NOMO-1 treated with dmso at 0.1 percent for 144 hours (cell line): ENCODE results near the gene JARID2.

Experiments used
- DNase-seq: peaks from one replicate; lab custom pipeline; 2025; ENCODE audit not compliant: unreplicated experiment; lab: John Stamatoyannopoulos, UW

Gene JARID2

GRCh38 chr6:15350386-15351083, 104.7 kb downstream of the JARID2 start:
- no peak for DNase-seq

GRCh38 chr6:15351631-15352030, 105.8 kb downstream of the JARID2 start:
- DNase-seq, result no peak

- no peak for DNase-seq
These were observed 106.4 kb downstream of the JARID2 start for GRCh38 chr6:15352220-15352619.

DNA sequence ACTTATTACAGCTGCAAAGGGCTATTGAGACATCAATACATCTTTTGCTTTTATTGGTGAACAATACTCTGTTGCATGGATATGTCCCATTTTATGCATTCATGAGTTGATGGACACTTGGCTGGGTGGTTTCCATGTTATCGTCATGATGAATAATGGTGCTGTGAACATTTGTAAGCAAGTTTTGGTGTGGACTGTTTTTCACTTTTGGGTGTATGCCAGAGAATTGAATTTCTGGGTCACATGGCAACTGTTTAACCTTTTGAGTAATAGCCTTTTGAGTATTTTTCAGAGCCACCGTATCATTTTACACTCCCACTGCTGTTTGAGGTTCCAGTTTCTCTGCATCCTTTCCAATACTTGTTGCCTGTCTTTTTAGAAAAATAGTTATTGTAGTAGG, 107.0 kb downstream of the JARID2 start:
- no peak for DNase-seq

GRCh38 chr6:15355683-15356099, 109.8 kb downstream of the JARID2 start:
- DNase-seq, result no peak

DNA sequence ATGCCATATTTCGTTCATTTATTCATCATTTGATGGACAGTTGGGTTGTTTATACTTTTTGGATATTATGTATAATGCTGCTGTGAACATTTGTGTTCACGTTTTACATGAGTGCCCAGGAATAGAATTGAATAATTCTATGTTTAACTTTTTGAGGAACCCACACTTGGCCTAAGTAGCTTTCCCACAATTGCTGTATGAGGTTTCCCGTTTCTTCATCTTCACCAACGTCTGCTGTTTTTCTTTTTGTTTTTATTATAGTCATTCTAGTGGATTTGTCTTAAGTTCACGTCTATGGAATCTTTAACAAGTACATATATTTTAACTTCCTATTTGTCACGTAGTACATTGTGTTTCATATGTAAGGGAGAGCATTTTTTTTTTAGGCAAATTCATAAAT, 110.3 kb downstream of the JARID2 start:
- DNase-seq, result no peak

DNA sequence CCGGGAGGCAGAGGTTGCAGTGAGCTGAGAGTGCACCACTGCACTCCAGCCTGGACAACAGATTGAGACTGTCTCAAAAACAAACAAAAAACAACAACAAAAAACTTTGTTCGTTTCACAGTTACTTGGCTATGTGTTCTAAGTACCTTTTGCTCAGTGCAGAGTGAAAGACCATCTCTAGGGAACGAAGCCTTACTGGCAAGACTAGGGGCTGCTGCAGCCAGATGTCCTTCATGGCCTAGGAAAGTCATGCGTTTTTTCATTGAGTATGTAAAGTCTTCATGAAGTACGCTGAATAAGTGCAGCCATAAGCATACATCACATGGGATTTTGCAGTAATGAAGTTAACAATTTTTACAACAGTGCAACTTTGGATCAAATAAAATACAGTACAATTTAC, 111.1 kb downstream of the JARID2 start:
- DNase-seq, result no peak

- DNase-seq, result no peak
These were observed 111.9 kb downstream of the JARID2 start for GRCh38 chr6:15357782-15358181.

DNA sequence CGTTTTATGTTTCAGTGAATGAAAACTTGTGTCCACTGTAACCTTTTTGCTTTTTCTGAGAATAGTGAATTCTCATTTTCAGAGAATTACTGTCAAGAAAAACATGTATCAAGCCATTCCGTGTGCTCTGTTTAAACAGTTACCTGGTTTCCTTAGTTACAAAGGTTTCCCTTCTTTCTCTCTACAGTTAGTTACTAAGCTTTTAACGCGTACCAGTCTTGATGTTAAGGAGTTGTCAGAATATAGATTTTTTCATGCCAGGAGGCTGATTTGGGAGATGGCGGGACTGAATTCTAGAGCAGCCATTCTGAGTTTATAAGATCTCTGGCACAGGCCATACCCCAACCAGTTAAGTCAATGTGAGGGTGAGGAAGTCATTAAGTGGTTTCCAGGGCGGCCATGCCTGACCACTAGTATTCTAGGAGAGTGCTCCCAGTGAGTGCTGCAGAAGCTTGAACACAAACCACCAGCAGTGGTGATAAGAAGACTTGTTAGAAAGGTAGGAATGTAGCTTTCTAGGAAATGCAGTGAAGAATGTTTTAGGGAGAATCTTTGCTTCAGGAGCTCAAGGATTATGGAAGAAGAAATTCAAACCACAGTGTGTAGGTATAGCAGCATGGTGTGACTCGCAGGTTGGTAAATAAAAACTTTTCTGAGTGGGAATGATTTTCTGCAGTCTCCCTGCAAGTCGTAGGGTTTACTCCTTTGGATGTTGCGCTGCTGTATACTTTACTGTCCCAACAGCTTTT, 112.9 kb downstream of the JARID2 start:
- no peak for DNase-seq

GRCh38 chr6:15359335-15359862, 113.5 kb downstream of the JARID2 start:
- no peak for DNase-seq

DNA sequence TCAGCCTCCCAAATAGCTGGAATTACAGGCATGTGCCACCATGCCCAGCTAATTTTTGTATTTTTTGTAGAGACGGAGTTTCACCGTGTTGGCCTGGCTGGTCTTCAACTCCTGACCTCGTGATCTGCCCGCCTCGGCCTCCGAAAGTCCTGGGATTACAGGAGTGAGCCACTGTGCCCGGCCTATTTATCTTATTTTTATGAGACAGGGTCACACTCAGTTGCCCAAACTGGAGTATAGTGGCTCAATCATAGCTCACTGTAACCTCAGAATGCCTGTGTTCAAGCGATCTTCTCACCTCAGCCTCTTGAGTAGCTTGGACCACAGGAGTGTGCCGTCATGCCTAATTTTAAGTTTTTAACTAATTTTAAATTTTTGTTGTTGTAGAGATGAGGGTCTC, 114.4 kb downstream of the JARID2 start:
- DNase-seq, result no peak

GRCh38 chr6:15361197-15361596, 115.3 kb downstream of the JARID2 start:
- DNase-seq, result no peak

DNA sequence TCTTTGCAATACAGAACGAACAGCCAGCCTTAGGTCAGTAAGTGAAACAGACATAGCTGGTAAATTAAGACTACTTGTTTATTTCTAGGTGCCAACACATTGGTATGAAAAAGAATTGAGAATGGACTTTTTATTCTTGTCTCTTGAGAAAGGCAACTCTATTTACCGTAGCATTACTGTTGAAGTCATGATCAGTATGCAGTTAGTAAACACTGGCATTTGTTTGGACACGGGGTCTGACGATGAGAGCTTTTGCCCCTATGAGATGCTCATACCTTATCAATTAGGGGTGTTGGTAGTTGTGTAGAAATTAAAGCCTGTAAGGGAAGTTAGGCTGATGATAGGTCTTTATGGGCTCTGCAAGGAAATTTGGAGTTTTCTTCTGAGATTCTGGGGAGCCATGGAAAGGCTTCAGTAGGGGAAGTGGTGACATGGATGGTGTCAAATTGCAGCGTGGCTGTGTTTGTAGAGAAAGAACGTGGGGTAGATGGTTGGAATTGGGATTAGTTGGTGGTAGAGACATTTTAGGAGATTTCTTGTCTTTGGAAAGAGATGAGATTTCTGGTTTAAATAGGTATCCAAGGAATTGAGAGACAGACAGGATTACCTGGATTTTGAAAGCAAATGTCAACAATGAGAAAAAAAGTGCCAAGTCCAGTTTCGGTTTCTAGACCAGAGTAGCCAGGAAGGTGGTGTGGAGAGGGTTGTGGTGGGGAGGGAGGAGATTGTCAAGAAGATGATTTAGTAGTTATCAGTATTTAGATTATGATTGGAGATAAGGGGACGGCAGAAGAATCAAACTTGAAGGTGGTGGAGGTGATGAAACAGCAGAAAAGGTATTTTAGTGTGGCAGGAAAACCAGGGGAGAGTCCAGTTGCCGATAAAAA, 116.6 kb downstream of the JARID2 start:
- DNase-seq, result no peak

- DNase-seq, result no peak
These were observed 117.3 kb downstream of the JARID2 start for GRCh38 chr6:15363164-15363522.

DNA sequence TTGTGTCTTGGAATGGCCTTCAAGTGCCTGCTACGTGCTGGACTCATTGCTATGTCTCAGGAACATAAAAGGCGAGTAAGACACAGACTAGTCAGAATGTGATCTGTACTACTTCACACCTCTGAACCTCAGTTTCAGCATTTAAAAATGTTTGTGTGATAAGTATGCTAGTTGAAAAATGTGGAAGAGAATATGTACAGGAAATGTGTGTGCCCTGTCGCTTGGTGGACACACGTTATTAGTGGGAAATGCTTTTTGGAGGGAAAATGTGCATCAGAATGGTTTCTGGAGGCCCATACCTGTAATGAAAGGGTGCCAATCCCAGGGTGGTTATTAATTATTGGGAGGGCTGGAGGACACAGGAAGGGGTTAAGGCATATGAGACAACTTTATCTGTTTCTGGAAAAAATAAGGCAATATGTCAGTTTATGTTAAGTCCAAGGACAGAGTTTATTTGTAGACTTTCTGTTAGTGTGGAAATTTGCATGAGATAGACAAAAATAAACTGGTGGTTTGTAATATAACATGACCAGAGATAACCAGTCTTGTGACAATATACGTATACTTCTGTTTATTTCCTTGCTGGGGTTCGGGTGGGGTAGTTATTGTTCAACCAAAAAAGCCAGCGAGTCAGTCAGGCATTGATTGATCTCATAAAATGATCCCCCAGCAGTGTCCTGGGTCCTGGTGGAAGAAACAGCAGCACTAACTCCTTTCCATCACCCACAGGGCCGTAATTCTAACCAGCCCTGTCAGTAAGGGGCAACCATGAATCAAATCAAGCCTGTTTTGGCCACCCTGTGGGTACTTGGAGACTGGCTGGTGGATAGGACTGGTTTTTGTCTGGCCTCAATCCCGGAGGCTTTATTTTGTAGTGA, 117.9 kb downstream of the JARID2 start:
- no peak for DNase-seq

GRCh38 chr6:15364401-15365037, 118.7 kb downstream of the JARID2 start:
- no peak for DNase-seq

DNA sequence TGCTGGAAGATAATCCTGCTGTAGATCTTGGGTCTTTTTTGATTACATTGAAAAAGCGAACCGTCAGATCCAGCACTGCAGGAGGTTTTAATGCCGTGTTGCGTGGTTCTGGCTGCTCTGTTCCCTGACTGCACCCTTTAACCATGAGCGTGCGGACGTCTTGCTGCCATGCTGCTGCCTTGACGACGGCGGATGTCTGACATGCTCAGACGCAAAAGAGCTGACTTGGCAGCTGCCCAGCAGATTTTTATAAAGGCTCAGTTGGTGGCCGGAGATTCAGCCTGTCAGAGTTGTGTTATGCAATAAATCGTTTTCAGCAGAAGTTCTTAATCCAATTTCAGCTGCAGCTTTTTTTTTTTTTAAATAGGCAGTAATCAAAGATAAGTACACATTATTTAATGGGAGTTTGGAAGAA, 119.4 kb downstream of the JARID2 start:
- peak; percentile 82 for DNase-seq

- DNase-seq, result no peak
These were observed 120.2 kb downstream of the JARID2 start for GRCh38 chr6:15366003-15366535.

DNA sequence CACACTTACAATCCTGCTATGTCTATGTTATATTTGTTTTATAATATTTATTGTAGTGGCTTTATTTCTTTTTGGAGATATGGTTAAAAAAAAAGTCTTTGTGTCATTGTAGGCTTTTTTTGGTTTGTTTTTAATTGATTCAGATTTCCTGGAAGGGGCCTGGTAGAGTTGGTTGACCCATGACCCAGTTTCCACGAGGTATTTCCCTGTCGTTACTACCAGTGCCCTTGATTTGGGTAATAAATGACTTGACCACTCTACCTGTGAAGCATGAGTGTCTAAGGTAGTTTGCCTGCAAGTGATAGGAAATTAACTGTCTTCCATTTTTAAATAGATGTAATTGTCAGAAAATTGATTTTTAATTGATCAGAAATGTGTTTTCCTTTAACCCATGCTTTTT, 121.0 kb downstream of the JARID2 start:
- no peak for DNase-seq

DNA sequence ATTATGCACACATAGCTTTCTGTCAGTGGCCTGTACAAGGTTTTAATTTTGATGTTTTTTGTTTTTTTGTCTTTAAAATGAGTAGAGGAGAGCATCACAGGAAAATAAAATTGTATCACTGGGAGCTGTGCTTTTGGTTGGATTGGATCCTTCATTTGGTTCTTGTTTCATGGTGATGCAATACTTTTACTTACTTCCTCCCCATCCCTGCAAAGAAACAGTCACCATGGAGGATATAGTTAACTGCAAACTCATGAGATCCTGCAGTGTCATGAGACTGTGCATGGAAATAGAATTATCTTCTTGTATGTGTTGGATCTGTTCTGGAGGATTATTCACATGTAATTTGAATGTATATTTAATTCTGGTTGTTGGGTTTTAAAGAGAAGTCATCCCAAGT, 122.3 kb downstream of the JARID2 start:
- peak; percentile 66 for DNase-seq
